NT2/D1 (cell line): Measurements from ENCODE around the gene TWSG1.

Source experiments
- SUZ12 ChIP-seq: IDR thresholded peaks from 2 replicates; pipeline ENCODE4 v1.6.1; 2011; ENCODE audit not compliant: insufficient read length, insufficient read depth; ENCODE audit errors: extremely low read depth
- YY1 ChIP-seq: IDR thresholded peaks from 2 replicates; pipeline ENCODE4 v1.6.1; 2011; ENCODE audit not compliant: insufficient read length, insufficient read depth
- ZNF274 ChIP-seq: IDR thresholded peaks from 2 replicates; pipeline ENCODE4 v1.6.1; 2011; ENCODE audit warnings: mild to moderate bottlenecking, low read depth, low read length

DNA sequence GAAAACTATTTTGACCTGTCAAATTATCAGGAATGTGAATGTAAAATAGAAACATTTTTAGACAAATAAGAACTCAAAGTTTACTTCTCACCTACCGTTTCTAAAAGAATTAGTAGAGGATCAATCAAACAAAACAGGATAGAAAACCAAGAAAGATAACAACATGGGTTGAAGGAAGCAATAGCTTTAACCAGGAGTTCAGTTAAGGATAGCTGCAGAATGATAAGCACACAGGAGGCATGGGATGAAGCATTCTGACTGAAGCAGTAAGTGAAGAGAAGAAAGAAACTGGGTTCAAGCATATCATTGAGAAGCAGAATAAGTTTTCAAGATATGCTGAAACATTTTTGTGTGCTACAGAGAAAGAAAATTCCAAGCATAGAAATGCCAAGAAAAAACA is 52.3 kb downstream of the TWSG1 start:
- no peak for TF ChIP-seq ZNF274
- no peak for TF ChIP-seq SUZ12
- no peak for TF ChIP-seq YY1
